Liver (tissue), 9 donors: ENCODE measurements around the gene ADCY2. TPM values are rescaled to one million over a fixed set of nuclear protein-coding genes. Genes with fewer than 3 reads are reported as not detected.

Source experiments
- DNase-seq: peaks from one replicate; pipeline ENCODE4 v3.0.0-alpha.2; 2017; ENCODE audit warnings: low spot score
- H3K27ac ChIP-seq, 2 donors: one replicate each; pipeline ENCODE4 v1.7.0; 2013; ENCODE audit warnings: inconsistent platforms in 2 of 2, low read length in 2 of 2, control low read depth in 1 of 2, low read depth in 1 of 2, mild to moderate bottlenecking in 1 of 2
- H3K27me3 ChIP-seq, 4 donors: one replicate each; pipeline versions ENCODE4 v1.6.1 to v1.7.0; 2013; ENCODE audit warnings: low read length in 3 of 4, inconsistent platforms in 1 of 4, mild to moderate bottlenecking in 1 of 4, moderate library complexity in 1 of 4; ENCODE audit not compliant: control insufficient read depth in 4 of 4, insufficient read depth in 4 of 4
- H3K36me3 ChIP-seq, 4 donors: one replicate each; pipeline versions ENCODE4 v1.6.1 to v1.7.0; 2013; ENCODE audit warnings: low read length in 3 of 4, mild to moderate bottlenecking in 3 of 4, low read depth in 1 of 4, moderate library complexity in 1 of 4; ENCODE audit not compliant: control insufficient read depth in 4 of 4, insufficient read depth in 3 of 4
- H3K4me1 ChIP-seq, 4 donors: one replicate each; pipeline versions ENCODE4 v1.6.1 to v1.7.0; 2013; ENCODE audit warnings: low read length in 3 of 4, mild to moderate bottlenecking in 3 of 4, moderate library complexity in 1 of 4; ENCODE audit not compliant: control insufficient read depth in 4 of 4, insufficient read depth in 4 of 4
- H3K4me3 ChIP-seq, 3 donors: one replicate each; pipeline versions ENCODE4 v1.6.1 to v1.7.0; 2013; ENCODE audit warnings: low read length in 3 of 3, control low read depth in 1 of 3, low read depth in 1 of 3, mild to moderate bottlenecking in 1 of 3
- H3K9ac ChIP-seq, 2 donors: one replicate each; pipeline ENCODE4 v1.7.0; 2013; ENCODE audit warnings: low read length in 2 of 2, mild to moderate bottlenecking in 2 of 2, moderate library complexity in 2 of 2, control low read depth in 1 of 2, low read depth in 1 of 2
- H3K9me3 ChIP-seq, 4 donors: one replicate each; pipeline versions ENCODE4 v1.6.1 to v1.7.0; 2013; ENCODE audit warnings: low read length in 3 of 4; ENCODE audit not compliant: control insufficient read depth in 4 of 4
- EGR1 ChIP-seq, 2 donors: IDR thresholded peaks; 2 replicates each; pipeline ENCODE4 v1.6.1; 2016 to 2018; ENCODE audit warnings: antibody characterized with exemption in 2 of 2, low read depth in 2 of 2
- FOXA1 ChIP-seq: IDR thresholded peaks from 2 replicates; pipeline ENCODE4 v1.6.1; 2016; ENCODE audit warnings: antibody characterized with exemption
- FOXA2 ChIP-seq: IDR thresholded peaks from 2 replicates; pipeline ENCODE4 v1.6.1; 2016; ENCODE audit warnings: antibody characterized with exemption
- GABPA ChIP-seq, 2 donors: IDR thresholded peaks in 1 of 2; conservative IDR thresholded peaks in 1 of 2; 2 replicates each; pipeline ENCODE4 v1.6.1; 2016; ENCODE audit warnings: antibody characterized with exemption in 2 of 2, mild to moderate bottlenecking in 1 of 2, moderate library complexity in 1 of 2
- HNF4A ChIP-seq, 2 donors: conservative IDR thresholded peaks; 2 replicates each; pipeline ENCODE4 v1.6.1; 2016; ENCODE audit warnings: antibody characterized with exemption in 2 of 2, mild to moderate bottlenecking in 2 of 2
- HNF4G ChIP-seq: IDR thresholded peaks from 2 replicates; pipeline ENCODE4 v1.6.1; 2016; ENCODE audit warnings: antibody characterized with exemption
- JUND ChIP-seq, 2 donors: IDR thresholded peaks; 2 replicates each; pipeline ENCODE4 v1.6.1; 2016; ENCODE audit warnings: antibody characterized with exemption in 2 of 2
- NR2F2 ChIP-seq: IDR thresholded peaks from 2 replicates; pipeline ENCODE4 v1.6.1; 2016; ENCODE audit warnings: antibody characterized with exemption
- RAD21 ChIP-seq, 2 donors: IDR thresholded peaks; 2 replicates each; pipeline ENCODE4 v1.6.1; 2016; ENCODE audit warnings: antibody characterized with exemption in 2 of 2, mild to moderate bottlenecking in 2 of 2
- RXRA ChIP-seq, 2 donors: IDR thresholded peaks; 2 replicates each; pipeline ENCODE4 v1.6.1; 2017 to 2018; ENCODE audit warnings: antibody characterized with exemption in 2 of 2, mild to moderate bottlenecking in 1 of 2
- SP1 ChIP-seq: IDR thresholded peaks from 2 replicates; pipeline ENCODE4 v1.6.1; 2018; ENCODE audit warnings: antibody characterized with exemption, mild to moderate bottlenecking
- TAF1 ChIP-seq: conservative IDR thresholded peaks from 2 replicates; pipeline ENCODE4 v1.6.1; 2016; ENCODE audit warnings: antibody characterized with exemption, mild to moderate bottlenecking
- YY1 ChIP-seq: IDR thresholded peaks from 2 replicates; pipeline ENCODE4 v1.6.1; 2016; ENCODE audit warnings: antibody characterized with exemption, mild to moderate bottlenecking
- WGBS: extraction: QIAGEN DNeasy Blood & Tissue Kit; methylation state at CpG from one replicate; pipeline ENCODE4 v1.1.7; 2013; 5-methylcytosine and 5-hydroxymethylcytosine counted together
- polyA plus RNA-seq, 2 donors: library from polyadenylated mRNA; stranded (reverse) in 1 of 2; unstranded in 1 of 2; fragments of 200-250 nt in 1 of 2; fragments of >200 nt in 1 of 2; fragmentation: Nextera tagmentation in 1 of 2; extraction: Ambion mirVana in 1 of 2; gene quantifications; one replicate each; pipeline versions ENCODE4 v1.2.1 to v1.2.3, GENCODE V29; 2013 to 2015
- total RNA-seq, 2 donors: library from RNA; depleted of rRNA; stranded (reverse); fragments of >200 nt; gene quantifications; one replicate each; pipeline ENCODE4 v1.2.3, GENCODE V29; 2014
- TF ChIP-seq, protein P1 (sequence below): IDR thresholded peaks from 2 replicates; pipeline ENCODE4 v1.6.1; 2016; ENCODE audit warnings: antibody characterized with exemption
- TF ChIP-seq, protein P2 (sequence below): IDR thresholded peaks from 2 replicates; pipeline ENCODE4 v1.6.1; 2016; ENCODE audit warnings: antibody characterized with exemption
- TF ChIP-seq, protein P3 (sequence below): IDR thresholded peaks from 2 replicates; pipeline ENCODE4 v1.6.1; 2016; ENCODE audit warnings: antibody characterized with exemption
- TF ChIP-seq, protein P4 (sequence below): fragments of 150-350 bp; IDR thresholded peaks from 2 replicates; pipeline ENCODE4 v1.5.1; 2017; ENCODE audit warnings: improper control_type of control experiment, low read depth, low read length; ENCODE audit not compliant: missing input control
- donor health status: healthy.
- donor health status: healthy.
- donor health status: healthy.
- donor health status: healthy.
- donor health status: healthy.

Gene ADCY2
- total and polyA plus RNA-seq, 4 donors = not detected

DNA sequence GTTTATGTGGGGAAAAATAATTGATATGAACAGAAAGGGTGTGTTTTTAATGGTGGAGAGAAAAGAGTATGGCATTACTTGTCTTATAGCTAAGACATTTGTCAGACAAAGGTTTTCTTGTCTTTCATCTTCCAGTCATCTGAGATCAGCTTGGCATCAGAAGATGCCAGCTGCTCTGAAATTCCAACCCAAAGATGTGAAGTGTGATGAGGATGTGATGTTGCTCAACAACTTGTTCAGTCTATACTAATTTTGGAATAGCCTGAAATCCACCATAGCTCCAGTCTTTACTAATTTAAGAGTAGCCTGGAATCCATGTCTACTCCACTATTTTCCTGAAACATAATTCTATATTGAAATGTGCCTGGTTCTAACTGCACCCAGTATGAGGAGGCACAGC lies 272.7 kb downstream of the ADCY2 start:
- no peak overlapping the region for H3K4me3 ChIP-seq
- H3K9ac ChIP-seq = no peak overlapping the region
- no peaks in the 10 kb centered on the region for H3K9me3 ChIP-seq
- no peak for DNase-seq
- H3K36me3 ChIP-seq = no peaks in the 10 kb centered on the region
- no peaks in the 10 kb centered on the region for H3K4me1 ChIP-seq
- no peaks in the 10 kb centered on the region for H3K27me3 ChIP-seq
- TF ChIP-seq SP1 (no peak), TAF1 (no peak)
- TF ChIP-seq, protein P1, sequence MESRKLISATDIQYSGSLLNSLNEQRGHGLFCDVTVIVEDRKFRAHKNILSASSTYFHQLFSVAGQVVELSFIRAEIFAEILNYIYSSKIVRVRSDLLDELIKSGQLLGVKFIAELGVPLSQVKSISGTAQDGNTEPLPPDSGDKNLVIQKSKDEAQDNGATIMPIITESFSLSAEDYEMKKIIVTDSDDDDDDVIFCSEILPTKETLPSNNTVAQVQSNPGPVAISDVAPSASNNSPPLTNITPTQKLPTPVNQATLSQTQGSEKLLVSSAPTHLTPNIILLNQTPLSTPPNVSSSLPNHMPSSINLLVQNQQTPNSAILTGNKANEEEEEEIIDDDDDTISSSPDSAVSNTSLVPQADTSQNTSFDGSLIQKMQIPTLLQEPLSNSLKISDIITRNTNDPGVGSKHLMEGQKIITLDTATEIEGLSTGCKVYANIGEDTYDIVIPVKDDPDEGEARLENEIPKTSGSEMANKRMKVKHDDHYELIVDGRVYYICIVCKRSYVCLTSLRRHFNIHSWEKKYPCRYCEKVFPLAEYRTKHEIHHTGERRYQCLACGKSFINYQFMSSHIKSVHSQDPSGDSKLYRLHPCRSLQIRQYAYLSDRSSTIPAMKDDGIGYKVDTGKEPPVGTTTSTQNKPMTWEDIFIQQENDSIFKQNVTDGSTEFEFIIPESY = no peak
- H3K27ac ChIP-seq = no peak overlapping the region

DNA sequence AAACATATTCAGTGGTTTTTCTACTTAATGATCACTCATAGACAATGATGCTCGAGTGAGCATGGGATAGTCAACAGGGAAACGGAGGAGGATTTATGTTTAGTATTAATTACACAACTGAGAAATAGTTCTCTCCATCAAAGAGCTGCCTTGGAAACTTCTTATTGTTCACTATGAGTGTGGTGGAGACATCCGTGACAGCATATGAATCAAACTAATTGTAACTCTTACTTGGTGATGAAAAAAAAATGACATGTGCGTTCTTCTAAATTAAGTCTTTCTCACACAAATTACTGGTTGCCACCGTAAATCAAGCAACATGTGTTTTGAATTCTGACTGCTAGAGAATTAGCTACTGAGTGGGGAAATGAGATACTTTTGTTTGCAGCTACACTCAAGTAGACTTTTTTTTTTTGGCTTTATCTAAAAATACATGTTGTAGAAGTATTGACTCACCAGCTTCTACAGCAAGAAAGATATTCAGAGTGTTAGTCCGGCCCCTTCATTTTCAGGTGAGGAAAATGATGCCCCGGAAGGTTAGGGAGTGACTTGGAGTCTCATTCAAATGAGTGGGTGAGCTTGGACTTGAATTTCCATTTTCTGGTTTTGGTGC lies 275.5 kb downstream of the ADCY2 start:
- Histone ChIP-seq H3K36me3 (no peaks in the 10 kb centered on the region), H3K4me3 (no peak overlapping the region), H3K9me3 (no peaks in the 10 kb centered on the region), H3K27ac (no peak overlapping the region), H3K27me3 (no peaks in the 10 kb centered on the region), H3K9ac (no peak overlapping the region), H3K4me1 (no peaks in the 10 kb centered on the region)
- no peak for DNase-seq
- TF ChIP-seq EGR1 (IDR thresholded peaks at IDR 0.05; ENCODE audit: low read depth in 2 of 2) (no peak), NR2F2 (no peak), GABPA (IDR thresholded peaks at IDR 0.05 in 1 of 2, conservative IDR thresholded peaks at IDR 0.05 in 1 of 2) (no peak), SP1 (no peak)
- TF ChIP-seq, protein P2, sequence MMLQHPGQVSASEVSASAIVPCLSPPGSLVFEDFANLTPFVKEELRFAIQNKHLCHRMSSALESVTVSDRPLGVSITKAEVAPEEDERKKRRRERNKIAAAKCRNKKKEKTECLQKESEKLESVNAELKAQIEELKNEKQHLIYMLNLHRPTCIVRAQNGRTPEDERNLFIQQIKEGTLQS = no peak
- 73% methylated on average over 7 of the region's 7 CpGs for WGBS

DNA sequence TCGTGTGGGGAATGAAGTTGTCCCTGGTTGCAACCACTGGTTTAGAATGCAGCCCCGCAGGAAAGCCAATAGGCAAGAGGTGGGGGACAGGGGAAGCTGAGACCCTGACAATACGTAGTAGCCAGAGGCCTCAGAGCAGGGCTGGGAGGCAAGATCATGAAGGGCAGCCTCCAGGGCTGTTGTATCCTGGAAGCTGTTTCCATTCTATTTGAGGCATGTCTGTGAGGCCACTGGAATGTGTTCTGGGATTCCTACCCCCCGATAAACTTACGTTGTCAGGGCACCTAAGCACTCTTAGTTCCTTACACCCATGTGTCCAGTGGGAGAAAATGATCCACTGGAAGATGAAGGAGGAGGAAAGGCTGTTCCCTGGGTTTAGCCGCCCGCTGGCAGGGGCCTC lies 277.7 kb downstream of the ADCY2 start:
- 82% methylated on average over 7 of the region's 7 CpGs for WGBS

More for the DNA sequence above, 277.7 kb downstream of the ADCY2 start:
- H3K4me1 ChIP-seq = no peaks in the 10 kb centered on the region
- TF ChIP-seq NR2F2 (no peak), JUND (IDR thresholded peaks at IDR 0.05) (no peak), FOXA2 (no peak), RXRA (IDR thresholded peaks at IDR 0.05) (no peak), YY1 (no peak), GABPA (IDR thresholded peaks at IDR 0.05 in 1 of 2, conservative IDR thresholded peaks at IDR 0.05 in 1 of 2) (no peak), HNF4A (conservative IDR thresholded peaks at IDR 0.05) (no peak), RAD21 (IDR thresholded peaks at IDR 0.05) (no peak), TAF1 (no peak), HNF4G (no peak), SP1 (no peak), EGR1 (IDR thresholded peaks at IDR 0.05; ENCODE audit: low read depth in 2 of 2) (no peak), FOXA1 (no peak)
- TF ChIP-seq, protein P1 = no peak
- TF ChIP-seq, protein P3, sequence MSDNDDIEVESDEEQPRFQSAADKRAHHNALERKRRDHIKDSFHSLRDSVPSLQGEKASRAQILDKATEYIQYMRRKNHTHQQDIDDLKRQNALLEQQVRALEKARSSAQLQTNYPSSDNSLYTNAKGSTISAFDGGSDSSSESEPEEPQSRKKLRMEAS = no peak
- TF ChIP-seq, protein P2 = no peak
- TF ChIP-seq, protein P4, sequence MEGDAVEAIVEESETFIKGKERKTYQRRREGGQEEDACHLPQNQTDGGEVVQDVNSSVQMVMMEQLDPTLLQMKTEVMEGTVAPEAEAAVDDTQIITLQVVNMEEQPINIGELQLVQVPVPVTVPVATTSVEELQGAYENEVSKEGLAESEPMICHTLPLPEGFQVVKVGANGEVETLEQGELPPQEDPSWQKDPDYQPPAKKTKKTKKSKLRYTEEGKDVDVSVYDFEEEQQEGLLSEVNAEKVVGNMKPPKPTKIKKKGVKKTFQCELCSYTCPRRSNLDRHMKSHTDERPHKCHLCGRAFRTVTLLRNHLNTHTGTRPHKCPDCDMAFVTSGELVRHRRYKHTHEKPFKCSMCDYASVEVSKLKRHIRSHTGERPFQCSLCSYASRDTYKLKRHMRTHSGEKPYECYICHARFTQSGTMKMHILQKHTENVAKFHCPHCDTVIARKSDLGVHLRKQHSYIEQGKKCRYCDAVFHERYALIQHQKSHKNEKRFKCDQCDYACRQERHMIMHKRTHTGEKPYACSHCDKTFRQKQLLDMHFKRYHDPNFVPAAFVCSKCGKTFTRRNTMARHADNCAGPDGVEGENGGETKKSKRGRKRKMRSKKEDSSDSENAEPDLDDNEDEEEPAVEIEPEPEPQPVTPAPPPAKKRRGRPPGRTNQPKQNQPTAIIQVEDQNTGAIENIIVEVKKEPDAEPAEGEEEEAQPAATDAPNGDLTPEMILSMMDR = no peak
- no peaks in the 10 kb centered on the region for H3K27me3 ChIP-seq
- no peak for DNase-seq
- H3K36me3 ChIP-seq = no peaks in the 10 kb centered on the region
- no peak overlapping the region for H3K9ac ChIP-seq
- H3K4me3 ChIP-seq = no peak overlapping the region
- H3K9me3 ChIP-seq = no peaks in the 10 kb centered on the region
- H3K27ac ChIP-seq = no peak overlapping the region
